ENCODE measurements around the gene DISP1.

Gene DISP1

DNA sequence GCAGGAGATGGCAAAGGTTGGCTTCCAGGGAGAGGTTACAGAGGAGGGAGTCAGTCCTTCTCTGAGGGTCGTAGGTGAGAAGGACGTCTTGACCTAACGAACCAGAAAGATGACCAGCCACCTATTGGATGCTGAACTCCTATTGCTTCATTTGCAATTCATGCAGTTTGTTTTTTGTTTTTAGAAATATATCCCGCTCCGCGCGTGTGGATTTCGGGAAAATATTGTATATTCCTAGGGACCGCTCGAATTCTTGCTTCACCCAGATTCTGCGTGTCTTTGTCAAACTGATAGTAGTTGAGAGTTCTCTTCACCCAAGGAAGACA, 564 bp downstream of the DISP1 start (continued):
- TF ChIP-seq, protein P1, sequence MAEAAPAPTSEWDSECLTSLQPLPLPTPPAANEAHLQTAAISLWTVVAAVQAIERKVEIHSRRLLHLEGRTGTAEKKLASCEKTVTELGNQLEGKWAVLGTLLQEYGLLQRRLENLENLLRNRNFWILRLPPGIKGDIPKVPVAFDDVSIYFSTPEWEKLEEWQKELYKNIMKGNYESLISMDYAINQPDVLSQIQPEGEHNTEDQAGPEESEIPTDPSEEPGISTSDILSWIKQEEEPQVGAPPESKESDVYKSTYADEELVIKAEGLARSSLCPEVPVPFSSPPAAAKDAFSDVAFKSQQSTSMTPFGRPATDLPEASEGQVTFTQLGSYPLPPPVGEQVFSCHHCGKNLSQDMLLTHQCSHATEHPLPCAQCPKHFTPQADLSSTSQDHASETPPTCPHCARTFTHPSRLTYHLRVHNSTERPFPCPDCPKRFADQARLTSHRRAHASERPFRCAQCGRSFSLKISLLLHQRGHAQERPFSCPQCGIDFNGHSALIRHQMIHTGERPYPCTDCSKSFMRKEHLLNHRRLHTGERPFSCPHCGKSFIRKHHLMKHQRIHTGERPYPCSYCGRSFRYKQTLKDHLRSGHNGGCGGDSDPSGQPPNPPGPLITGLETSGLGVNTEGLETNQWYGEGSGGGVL (tag by site-specific recombination; IDR thresholded peaks at IDR 0.05) = no peak
- TF ChIP-seq, protein P2, sequence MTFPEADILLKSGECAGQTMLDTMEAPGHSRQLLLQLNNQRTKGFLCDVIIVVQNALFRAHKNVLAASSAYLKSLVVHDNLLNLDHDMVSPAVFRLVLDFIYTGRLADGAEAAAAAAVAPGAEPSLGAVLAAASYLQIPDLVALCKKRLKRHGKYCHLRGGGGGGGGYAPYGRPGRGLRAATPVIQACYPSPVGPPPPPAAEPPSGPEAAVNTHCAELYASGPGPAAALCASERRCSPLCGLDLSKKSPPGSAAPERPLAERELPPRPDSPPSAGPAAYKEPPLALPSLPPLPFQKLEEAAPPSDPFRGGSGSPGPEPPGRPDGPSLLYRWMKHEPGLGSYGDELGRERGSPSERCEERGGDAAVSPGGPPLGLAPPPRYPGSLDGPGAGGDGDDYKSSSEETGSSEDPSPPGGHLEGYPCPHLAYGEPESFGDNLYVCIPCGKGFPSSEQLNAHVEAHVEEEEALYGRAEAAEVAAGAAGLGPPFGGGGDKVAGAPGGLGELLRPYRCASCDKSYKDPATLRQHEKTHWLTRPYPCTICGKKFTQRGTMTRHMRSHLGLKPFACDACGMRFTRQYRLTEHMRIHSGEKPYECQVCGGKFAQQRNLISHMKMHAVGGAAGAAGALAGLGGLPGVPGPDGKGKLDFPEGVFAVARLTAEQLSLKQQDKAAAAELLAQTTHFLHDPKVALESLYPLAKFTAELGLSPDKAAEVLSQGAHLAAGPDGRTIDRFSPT (tag by site-specific recombination; IDR thresholded peaks at IDR 0.05) = peak; percentile 33; the same call in 1 of the 2 replicates
- no peak for TF ChIP-seq SCRT1 (tag by site-specific recombination; IDR thresholded peaks at IDR 0.05; ENCODE audit: borderline replicate concordance)
- 0 out of 2 replicates have a peak, but pooled peaks have one; percentile 1 for TF ChIP-seq ZXDB (tag by site-specific recombination; IDR thresholded peaks at IDR 0.05)
- TF ChIP-seq ZNF555 (tag by site-specific recombination; conservative IDR thresholded peaks at IDR 0.05) = no peak
- TF ChIP-seq TRIM28 (IDR thresholded peaks at IDR 0.05; ENCODE audit: borderline replicate concordance, low read length) = no peak
- no peak; the same call in 1 of the 2 replicates for TF ChIP-seq ZEB2 (tag by site-specific recombination; IDR thresholded peaks at IDR 0.05)
- no peak for TF ChIP-seq ZNF610 (tag by site-specific recombination; IDR thresholded peaks at IDR 0.05; ENCODE audit: borderline replicate concordance)
- no peak for TF ChIP-seq ZNF354C (tag by site-specific recombination; IDR thresholded peaks at IDR 0.05; ENCODE audit: borderline replicate concordance, low read depth)
- no peak for TF ChIP-seq ZNF596 (tag by site-specific recombination; IDR thresholded peaks at IDR 0.05)
- TF ChIP-seq, protein P3, sequence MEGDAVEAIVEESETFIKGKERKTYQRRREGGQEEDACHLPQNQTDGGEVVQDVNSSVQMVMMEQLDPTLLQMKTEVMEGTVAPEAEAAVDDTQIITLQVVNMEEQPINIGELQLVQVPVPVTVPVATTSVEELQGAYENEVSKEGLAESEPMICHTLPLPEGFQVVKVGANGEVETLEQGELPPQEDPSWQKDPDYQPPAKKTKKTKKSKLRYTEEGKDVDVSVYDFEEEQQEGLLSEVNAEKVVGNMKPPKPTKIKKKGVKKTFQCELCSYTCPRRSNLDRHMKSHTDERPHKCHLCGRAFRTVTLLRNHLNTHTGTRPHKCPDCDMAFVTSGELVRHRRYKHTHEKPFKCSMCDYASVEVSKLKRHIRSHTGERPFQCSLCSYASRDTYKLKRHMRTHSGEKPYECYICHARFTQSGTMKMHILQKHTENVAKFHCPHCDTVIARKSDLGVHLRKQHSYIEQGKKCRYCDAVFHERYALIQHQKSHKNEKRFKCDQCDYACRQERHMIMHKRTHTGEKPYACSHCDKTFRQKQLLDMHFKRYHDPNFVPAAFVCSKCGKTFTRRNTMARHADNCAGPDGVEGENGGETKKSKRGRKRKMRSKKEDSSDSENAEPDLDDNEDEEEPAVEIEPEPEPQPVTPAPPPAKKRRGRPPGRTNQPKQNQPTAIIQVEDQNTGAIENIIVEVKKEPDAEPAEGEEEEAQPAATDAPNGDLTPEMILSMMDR (tag by site-specific recombination; IDR thresholded peaks at IDR 0.05) = no peak
- TF ChIP-seq ZNF530 (tag by site-specific recombination; IDR thresholded peaks at IDR 0.05; ENCODE audit: low read depth) = no peak
- 0 out of 2 replicates have a peak, but pooled peaks have one; percentile 3 for TF ChIP-seq SP3 (tag by site-specific recombination; IDR thresholded peaks at IDR 0.05)
- TF ChIP-seq ZNF184 (tag by site-specific recombination; IDR thresholded peaks at IDR 0.05) = no peak

DNA sequence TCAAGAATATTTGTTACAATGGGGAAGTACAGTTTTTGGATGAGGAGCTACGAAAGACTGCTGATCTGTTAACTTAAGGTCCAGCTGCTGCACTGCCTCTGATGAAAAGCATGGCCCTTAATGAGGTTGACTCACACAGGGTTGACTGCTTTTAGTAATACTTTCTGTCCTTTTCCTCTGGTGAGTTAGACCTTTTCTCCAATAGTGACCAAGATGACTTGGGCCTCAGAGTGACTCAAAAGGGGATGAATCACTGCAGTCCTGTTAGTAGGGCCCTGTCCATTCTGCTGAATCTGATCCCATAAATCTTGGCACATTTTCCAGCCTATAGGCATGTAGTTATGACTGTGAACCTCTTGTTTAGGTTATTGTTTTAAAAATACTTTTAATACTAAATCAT, 2.7 kb downstream of the DISP1 start:
- H3K4me3 ChIP-seq (ENCODE audit: low read depth, low read length) = no peak overlapping the region
- H3K27ac ChIP-seq (ENCODE audit: extremely low read depth, low read depth, low read length) = no peak overlapping the region
- H3K4me1 ChIP-seq (ENCODE audit: control insufficient read depth, insufficient read depth, low read length) = peaks cover 9% of the 10 kb centered on the region
- H3K36me3 ChIP-seq (ENCODE audit: control insufficient read depth in 2 of 2, insufficient read depth in 1 of 2, low read length in 2 of 2) = no peaks in the 10 kb centered on the region
- ChIA-PET CTCF (interaction anchor here (0.6 kb wide), 1 partner anchor 695 kb away, joined by 3 read pairs; no protein-coding TSS in a partner anchor), POLR2A (no interaction called here)
- H3K9me3 ChIP-seq (ENCODE audit: control insufficient read depth, insufficient read depth, low read depth, low read length) = no peaks in the 10 kb centered on the region
- TF ChIP-seq ZNF404 (tag by site-specific recombination; IDR thresholded peaks at IDR 0.05) (no peak), PRDM1 (tag by site-specific recombination; IDR thresholded peaks at IDR 0.05) (0 out of 2 replicates have a peak, but pooled peaks have one; percentile 17), ZNF37A (tag by site-specific recombination; IDR thresholded peaks at IDR 0.05) (no peak), TRIM28 (IDR thresholded peaks at IDR 0.05; ENCODE audit: borderline replicate concordance, low read length) (peak; percentile 76; the same call in 1 of the 2 replicates)
- TF ChIP-seq, protein P4, sequence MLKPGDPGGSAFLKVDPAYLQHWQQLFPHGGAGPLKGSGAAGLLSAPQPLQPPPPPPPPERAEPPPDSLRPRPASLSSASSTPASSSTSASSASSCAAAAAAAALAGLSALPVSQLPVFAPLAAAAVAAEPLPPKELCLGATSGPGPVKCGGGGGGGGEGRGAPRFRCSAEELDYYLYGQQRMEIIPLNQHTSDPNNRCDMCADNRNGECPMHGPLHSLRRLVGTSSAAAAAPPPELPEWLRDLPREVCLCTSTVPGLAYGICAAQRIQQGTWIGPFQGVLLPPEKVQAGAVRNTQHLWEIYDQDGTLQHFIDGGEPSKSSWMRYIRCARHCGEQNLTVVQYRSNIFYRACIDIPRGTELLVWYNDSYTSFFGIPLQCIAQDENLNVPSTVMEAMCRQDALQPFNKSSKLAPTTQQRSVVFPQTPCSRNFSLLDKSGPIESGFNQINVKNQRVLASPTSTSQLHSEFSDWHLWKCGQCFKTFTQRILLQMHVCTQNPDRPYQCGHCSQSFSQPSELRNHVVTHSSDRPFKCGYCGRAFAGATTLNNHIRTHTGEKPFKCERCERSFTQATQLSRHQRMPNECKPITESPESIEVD (tag by site-specific recombination; IDR thresholded peaks at IDR 0.05) = 0 out of 2 replicates have a peak, but pooled peaks have one; percentile 9

Measured in HEK293 (cell line).